K562 (cell line): Measurements from ENCODE around the gene DDR2. TPM values are rescaled to one million over a fixed set of nuclear protein-coding genes. Genes with fewer than 3 reads are reported as not detected.

Experiments used
- ATAC-seq: fragments of 200-7000 bp; cut with Tn5 transposase; 3 replicates; pipeline ENCODE4 v1.9.1; 2020; ENCODE audit warnings: moderate library complexity
- BruUV-seq: library from RNA; stranded (reverse); fragments of 400-500 nt; replicated peaks from 2 replicates; lab custom pipeline; 2021; lab: Mats Ljungman, UMichigan
- CTCF ChIA-PET: fragments of 300-600 bp; formaldehyde crosslinking; extraction: SDS; loops from one replicate; lab custom pipeline; 2021; ENCODE audit warnings: low intra/inter-chr PET ratio; lab: Yijun Ruan, JAX
- POLR2A ChIA-PET: fragments of 300-600, 350-650 bp; sonication (Branson Sonifier 250); formaldehyde crosslinking; extraction: SDS; loops from one replicate; lab custom pipeline; 2021; ENCODE audit warnings: antibody characterized with exemption, inconsistent platforms; lab: Yijun Ruan, JAX
- DNase-seq, 4 experiments: peaks; one replicate each; pipeline versions ENCODE4 v3.0.0 to v3.0.0-alpha.2; 2011 to 2018; ENCODE audit warnings: low spot score in 3 of 4, mixed read lengths in 3 of 4; ENCODE audit errors: extremely low read depth in 1 of 4
- FAIRE-seq: peaks from 2 replicates; lab custom pipeline; 2011; peaks lifted over from hg19 to GRCh38; lab: Jason Lieb, UNC
- H2AFZ ChIP-seq: 2 replicates; pipeline ENCODE4 v1.6.0; 2011; ENCODE audit warnings: low read depth, low read length, control low read depth, inconsistent platforms
- H3K27ac ChIP-seq: fragments of 200-600 bp; 3 replicates; pipeline ENCODE4 v1.8.0; 2011; ENCODE audit warnings: low read depth, mild to moderate bottlenecking, control low read depth, inconsistent platforms, low read length, moderate library complexity, mixed read lengths; ENCODE audit errors: extremely low read depth
- H3K27me3 ChIP-seq, 2 experiments: fragments of 300-600 bp in 1 of 2; 2 replicates in 1 of 2; 3 replicates in 1 of 2; pipeline versions ENCODE4 v1.6.0 to v1.8.0; 2011; ENCODE audit warnings: inconsistent platforms in 2 of 2, low read length in 2 of 2, mild to moderate bottlenecking in 1 of 2, mixed read lengths in 1 of 2, moderate library complexity in 1 of 2; ENCODE audit not compliant: control insufficient read depth in 2 of 2, insufficient read depth in 2 of 2
- H3K36me3 ChIP-seq: fragments of 300-600 bp; 3 replicates; pipeline ENCODE4 v1.8.0; 2011; ENCODE audit warnings: mild to moderate bottlenecking, low read length, inconsistent platforms; ENCODE audit not compliant: control insufficient read depth, insufficient read depth
- H3K4me1 ChIP-seq, 2 experiments: fragments of 200-600 bp in 1 of 2; replicated peaks in 1 of 2; 2 replicates in 1 of 2; 3 replicates in 1 of 2; pipeline versions ENCODE4 v1.5.1 to v1.8.0; 2011; ENCODE audit warnings: inconsistent platforms in 2 of 2, low read length in 2 of 2, mild to moderate bottlenecking in 1 of 2, mixed read lengths in 1 of 2, moderate library complexity in 1 of 2; ENCODE audit not compliant: control insufficient read depth in 2 of 2, insufficient read depth in 2 of 2
- H3K4me2 ChIP-seq: 2 replicates; pipeline ENCODE4 v1.6.1; 2011; ENCODE audit warnings: low read length, control low read depth, inconsistent platforms, mixed read lengths; ENCODE audit not compliant: insufficient read depth
- H3K4me3 ChIP-seq: fragments of 200-600 bp; sonication (generic), shearing (Covaris generic); 2 replicates; pipeline ENCODE4 v1.5.1; 2016; ENCODE audit warnings: control low read depth, inconsistent platforms
- H3K79me2 ChIP-seq: fragments of 200-600 bp; 3 replicates; pipeline ENCODE4 v1.8.0; 2011; ENCODE audit warnings: low read length, inconsistent platforms; ENCODE audit not compliant: control insufficient read depth, insufficient read depth
- H3K9ac ChIP-seq, 2 experiments: 2 replicates each; pipeline versions ENCODE4 v1.6.0 to v1.6.1; 2011; ENCODE audit warnings: low read depth in 2 of 2, low read length in 2 of 2, control low read depth in 1 of 2, inconsistent platforms in 1 of 2, mild to moderate bottlenecking in 1 of 2, mixed read lengths in 1 of 2; ENCODE audit not compliant: insufficient read depth in 1 of 2
- H3K9me1 ChIP-seq: one replicate; pipeline ENCODE4 v1.6.0; 2011; ENCODE audit warnings: inconsistent platforms, mild to moderate bottlenecking, low read length, moderate library complexity; ENCODE audit not compliant: control insufficient read depth, insufficient read depth
- H3K9me3 ChIP-seq: replicated peaks from 2 replicates; pipeline ENCODE4 v1.5.1; 2011; ENCODE audit warnings: low read depth, low read length, inconsistent platforms; ENCODE audit not compliant: control insufficient read depth, insufficient read depth
- H4K20me1 ChIP-seq: replicated peaks from 2 replicates; pipeline ENCODE4 v1.6.1; 2011; ENCODE audit warnings: low read length, inconsistent platforms, mixed read lengths; ENCODE audit not compliant: control insufficient read depth, insufficient read depth
- EHMT2 ChIP-seq: fragments of 450-650 bp; IDR thresholded peaks from 2 replicates; pipeline ENCODE4 v1.6.1; 2018; ENCODE audit warnings: antibody characterized with exemption
- ILF3 ChIP-seq: fragments of 450-650 bp; IDR thresholded peaks from 2 replicates; pipeline ENCODE4 v1.6.1; 2018; ENCODE audit warnings: antibody characterized with exemption, mild to moderate bottlenecking, moderate library complexity, borderline replicate concordance
- MEIS2 ChIP-seq: fragments of 450-650 bp; IDR thresholded peaks from 2 replicates; pipeline ENCODE4 v1.6.1; 2014; ENCODE audit warnings: mild to moderate bottlenecking; ENCODE audit not compliant: partially characterized antibody
- ZNF431 ChIP-seq: sonication (generic); formaldehyde crosslinking; IDR thresholded peaks from 2 replicates; pipeline ENCODE4 v1.8.0; 2022; ENCODE audit warnings: mild to moderate bottlenecking, missing genetic modification reagents
- WGBS: fragments of 100-300 bp; shearing (Covaris generic); methylation state at CpG from one replicate; pipeline ENCODE4 v1.1.6; 2016; ENCODE audit warnings: low coverage, mixed read lengths; ENCODE audit not compliant: insufficient coverage; ENCODE audit errors: missing lambda C conversion rate; 5-methylcytosine and 5-hydroxymethylcytosine counted together
- in situ Hi-C: fragments of 300-500 bp; cut with MboI; formaldehyde crosslinking; loops from 4 replicates; pipeline ENCODE4 v1.15.0; 2018; ENCODE audit warnings: inconsistent platforms, mixed read lengths
- intact Hi-C: fragments of 100-400 bp; cut with micrococcal nuclease; formaldehyde crosslinking; loops from 2 replicates; pipeline ENCODE4 v1.14.2; 2022
- polyA plus RNA-seq, 8 experiments: library from polyadenylated mRNA; depleted of rRNA in 4 of 8; stranded (reverse) in 5 of 8; unstranded in 3 of 8; fragments of >200 nt; fragmentation: Nextera tagmentation in 2 of 8; fragmentation: Illumina TruSeq in 1 of 8; extraction: Ambion mirVana in 2 of 8; extraction: Trizol in 1 of 8; gene quantifications; 2 replicates each; pipeline versions ENCODE4 v1.2.1 to v1.2.3, GENCODE V29; 2011 to 2014; ENCODE audit warnings: inconsistent platforms in 1 of 8, missing spikeins in 1 of 8
- total RNA-seq, 7 experiments: library from RNA; depleted of rRNA in 6 of 7; stranded (reverse); fragments of >200 nt in 6 of 7; fragmentation: Illumina TruSeq in 2 of 7; extraction: Trizol in 2 of 7; gene quantifications; 2 replicates each; pipeline versions ENCODE4 v1.2.1 to v1.2.3, GENCODE V29; 2011 to 2021; ENCODE audit warnings: low replicate concordance in 1 of 7
- TF ChIP-seq, protein P1 (sequence below), 2 experiments: fragments of 450-650 bp; formaldehyde crosslinking in 1 of 2; IDR thresholded peaks; 2 replicates each; pipeline versions ENCODE4 v1.4.0 to v1.6.1; 2014 to 2020; ENCODE audit warnings: mild to moderate bottlenecking in 2 of 2, borderline replicate concordance in 1 of 2, low read depth in 1 of 2
- TF ChIP-seq, protein P2 (sequence below), 2 experiments: IDR thresholded peaks in 1 of 2; conservative IDR thresholded peaks in 1 of 2; 2 replicates each; pipeline ENCODE4 v1.6.1; 2016; ENCODE audit warnings: low read depth in 2 of 2, mild to moderate bottlenecking in 1 of 2, missing compliant biosample characterization in 1 of 2, missing genetic modification characterization in 1 of 2, moderate library complexity in 1 of 2

Gene DDR2
- total and polyA plus RNA-seq, 9 of the 15 experiments (the other 6 are each of a cell fraction or from before 2014, with no cell fraction given): 0.36 to 2.0 (median 1.1) TPM

DNA sequence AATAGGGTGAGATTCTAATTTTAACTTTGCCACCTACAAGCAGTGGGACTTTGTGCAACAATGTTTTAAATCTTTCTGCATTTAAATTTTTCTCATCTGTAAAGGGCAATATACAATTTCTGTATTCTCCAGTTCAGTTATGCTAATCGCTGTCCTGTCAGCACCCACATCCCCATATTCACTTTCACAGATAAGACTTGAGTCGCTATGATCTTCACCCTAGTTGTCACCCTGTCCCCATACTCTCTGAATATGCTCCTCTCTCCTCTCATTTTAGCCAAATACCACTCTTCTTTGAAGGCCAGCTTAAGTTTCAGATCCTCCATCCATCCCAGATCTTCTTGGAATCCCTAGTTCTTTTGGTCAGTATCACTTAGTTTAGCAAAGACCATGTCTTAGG lies 8.8 kb downstream of the DDR2 start:
- peaks cover 0 to 16% of the 10 kb centered on the region in 2 experiments; a peak in 2 of 5 replicates for H3K4me1 ChIP-seq
- 15% methylated on average over 2 of the region's 2 CpGs for WGBS
- H3K27me3 ChIP-seq: no peaks in the 10 kb centered on the region
- H3K4me2 ChIP-seq: no peak overlapping the region
- H4K20me1 ChIP-seq: no peaks in the 10 kb centered on the region
- intact Hi-C loops: no loop called here
- H3K4me3 ChIP-seq: no peak overlapping the region
- in situ Hi-C loops: no loop called here
- BruUV-seq: no TSS peak
- TF ChIP-seq ILF3 (no peak), MEIS2 (peak; percentile 25), EHMT2 (peak; percentile 72), ZNF431 (CRISPR knock-in tag) (no peak)
- TF ChIP-seq, protein P1, sequence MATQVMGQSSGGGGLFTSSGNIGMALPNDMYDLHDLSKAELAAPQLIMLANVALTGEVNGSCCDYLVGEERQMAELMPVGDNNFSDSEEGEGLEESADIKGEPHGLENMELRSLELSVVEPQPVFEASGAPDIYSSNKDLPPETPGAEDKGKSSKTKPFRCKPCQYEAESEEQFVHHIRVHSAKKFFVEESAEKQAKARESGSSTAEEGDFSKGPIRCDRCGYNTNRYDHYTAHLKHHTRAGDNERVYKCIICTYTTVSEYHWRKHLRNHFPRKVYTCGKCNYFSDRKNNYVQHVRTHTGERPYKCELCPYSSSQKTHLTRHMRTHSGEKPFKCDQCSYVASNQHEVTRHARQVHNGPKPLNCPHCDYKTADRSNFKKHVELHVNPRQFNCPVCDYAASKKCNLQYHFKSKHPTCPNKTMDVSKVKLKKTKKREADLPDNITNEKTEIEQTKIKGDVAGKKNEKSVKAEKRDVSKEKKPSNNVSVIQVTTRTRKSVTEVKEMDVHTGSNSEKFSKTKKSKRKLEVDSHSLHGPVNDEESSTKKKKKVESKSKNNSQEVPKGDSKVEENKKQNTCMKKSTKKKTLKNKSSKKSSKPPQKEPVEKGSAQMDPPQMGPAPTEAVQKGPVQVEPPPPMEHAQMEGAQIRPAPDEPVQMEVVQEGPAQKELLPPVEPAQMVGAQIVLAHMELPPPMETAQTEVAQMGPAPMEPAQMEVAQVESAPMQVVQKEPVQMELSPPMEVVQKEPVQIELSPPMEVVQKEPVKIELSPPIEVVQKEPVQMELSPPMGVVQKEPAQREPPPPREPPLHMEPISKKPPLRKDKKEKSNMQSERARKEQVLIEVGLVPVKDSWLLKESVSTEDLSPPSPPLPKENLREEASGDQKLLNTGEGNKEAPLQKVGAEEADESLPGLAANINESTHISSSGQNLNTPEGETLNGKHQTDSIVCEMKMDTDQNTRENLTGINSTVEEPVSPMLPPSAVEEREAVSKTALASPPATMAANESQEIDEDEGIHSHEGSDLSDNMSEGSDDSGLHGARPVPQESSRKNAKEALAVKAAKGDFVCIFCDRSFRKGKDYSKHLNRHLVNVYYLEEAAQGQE (IDR thresholded peaks at IDR 0.05; ENCODE audit: borderline replicate concordance): peak; percentile 62
- TF ChIP-seq, protein P1 (CRISPR knock-in tag; IDR thresholded peaks at IDR 0.05; ENCODE audit: low read depth): peak; percentile 46; the same call in 1 of the 2 replicates
- TF ChIP-seq, protein P2, sequence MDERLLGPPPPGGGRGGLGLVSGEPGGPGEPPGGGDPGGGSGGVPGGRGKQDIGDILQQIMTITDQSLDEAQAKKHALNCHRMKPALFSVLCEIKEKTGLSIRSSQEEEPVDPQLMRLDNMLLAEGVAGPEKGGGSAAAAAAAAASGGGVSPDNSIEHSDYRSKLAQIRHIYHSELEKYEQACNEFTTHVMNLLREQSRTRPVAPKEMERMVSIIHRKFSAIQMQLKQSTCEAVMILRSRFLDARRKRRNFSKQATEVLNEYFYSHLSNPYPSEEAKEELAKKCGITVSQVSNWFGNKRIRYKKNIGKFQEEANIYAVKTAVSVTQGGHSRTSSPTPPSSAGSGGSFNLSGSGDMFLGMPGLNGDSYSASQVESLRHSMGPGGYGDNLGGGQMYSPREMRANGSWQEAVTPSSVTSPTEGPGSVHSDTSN (CRISPR knock-in tag; IDR thresholded peaks at IDR 0.05; ENCODE audit: low read depth): no peak
- TF ChIP-seq, protein P2 (tag; conservative IDR thresholded peaks at IDR 0.05; ENCODE audit: low read depth): 0 out of 2 replicates have a peak, but pooled peaks have one; percentile 35
- H3K9me3 ChIP-seq: no peaks in the 10 kb centered on the region
- FAIRE-seq (no peak), ATAC-seq (peak; percentile 57), DNase-seq (peak in 1 of 4 experiments; percentile 20)
- ChIA-PET CTCF (no interaction called here), POLR2A (interaction anchor here (0.8 to 2.8 kb wide), 4 partner anchors 9 to 22 kb away, joined by 3 to 12 read pairs (median 4); partner anchors contain the start of gene DDR2)
- no peak overlapping the region for H3K9ac ChIP-seq
- no peaks in the 10 kb centered on the region for H3K79me2 ChIP-seq
- H2AFZ ChIP-seq: no peak overlapping the region
- no peaks in the 10 kb centered on the region for H3K36me3 ChIP-seq
- H3K9me1 ChIP-seq: no peaks in the 10 kb centered on the region
- H3K27ac ChIP-seq: no peak overlapping the region
